Fibroblast of gingiva (primary cell): ENCODE measurements around the gene TAAR6.
"Not testable (repeated sequence)": the region's sequence is repeated elsewhere in the genome, so short reads cannot be mapped to it uniquely, and the experiment has no call there.

Source experiments
- DNase-seq: peaks from one replicate; pipeline ENCODE4 v3.0.0-alpha.2; 2011; ENCODE audit warnings: low read depth

Gene TAAR6, protein sequence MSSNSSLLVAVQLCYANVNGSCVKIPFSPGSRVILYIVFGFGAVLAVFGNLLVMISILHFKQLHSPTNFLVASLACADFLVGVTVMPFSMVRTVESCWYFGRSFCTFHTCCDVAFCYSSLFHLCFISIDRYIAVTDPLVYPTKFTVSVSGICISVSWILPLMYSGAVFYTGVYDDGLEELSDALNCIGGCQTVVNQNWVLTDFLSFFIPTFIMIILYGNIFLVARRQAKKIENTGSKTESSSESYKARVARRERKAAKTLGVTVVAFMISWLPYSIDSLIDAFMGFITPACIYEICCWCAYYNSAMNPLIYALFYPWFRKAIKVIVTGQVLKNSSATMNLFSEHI

DNA sequence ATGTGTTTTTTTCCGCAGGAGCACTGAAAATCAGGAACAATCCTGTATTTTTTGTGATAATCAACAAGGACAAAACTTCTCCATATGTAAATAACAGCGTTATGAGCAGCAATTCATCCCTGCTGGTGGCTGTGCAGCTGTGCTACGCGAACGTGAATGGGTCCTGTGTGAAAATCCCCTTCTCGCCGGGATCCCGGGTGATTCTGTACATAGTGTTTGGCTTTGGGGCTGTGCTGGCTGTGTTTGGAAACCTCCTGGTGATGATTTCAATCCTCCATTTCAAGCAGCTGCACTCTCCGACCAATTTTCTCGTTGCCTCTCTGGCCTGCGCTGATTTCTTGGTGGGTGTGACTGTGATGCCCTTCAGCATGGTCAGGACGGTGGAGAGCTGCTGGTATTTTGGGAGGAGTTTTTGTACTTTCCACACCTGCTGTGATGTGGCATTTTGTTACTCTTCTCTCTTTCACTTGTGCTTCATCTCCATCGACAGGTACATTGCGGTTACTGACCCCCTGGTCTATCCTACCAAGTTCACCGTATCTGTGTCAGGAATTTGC is at the start of gene TAAR6:
Gene TAAR6, plus strand, starts transcription at position 102 of the 557 bp plus-strand sequence. Its CDS starts 0 bp downstream, at position 102.
- no peak for DNase-seq

DNA sequence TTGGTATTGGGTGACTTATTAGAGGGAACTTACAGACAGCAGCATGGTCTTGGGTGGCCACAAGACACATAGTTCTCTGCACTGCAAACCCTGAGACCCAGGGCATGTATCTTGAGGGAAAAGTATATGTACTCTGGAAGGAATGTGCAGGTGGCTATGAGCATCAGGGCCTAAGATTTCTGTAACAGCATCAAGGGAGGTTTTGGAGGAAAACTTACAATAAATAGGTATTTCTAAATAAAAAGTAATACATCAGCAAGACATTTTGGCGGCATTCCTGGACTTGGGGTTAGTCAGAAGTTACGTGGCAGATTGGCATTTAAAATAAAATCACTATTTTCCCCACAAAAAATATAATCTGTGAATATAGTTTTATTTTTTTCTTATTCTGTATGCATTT is 49.2 kb upstream of the TAAR6 start:
- DNase-seq: no peak

DNA sequence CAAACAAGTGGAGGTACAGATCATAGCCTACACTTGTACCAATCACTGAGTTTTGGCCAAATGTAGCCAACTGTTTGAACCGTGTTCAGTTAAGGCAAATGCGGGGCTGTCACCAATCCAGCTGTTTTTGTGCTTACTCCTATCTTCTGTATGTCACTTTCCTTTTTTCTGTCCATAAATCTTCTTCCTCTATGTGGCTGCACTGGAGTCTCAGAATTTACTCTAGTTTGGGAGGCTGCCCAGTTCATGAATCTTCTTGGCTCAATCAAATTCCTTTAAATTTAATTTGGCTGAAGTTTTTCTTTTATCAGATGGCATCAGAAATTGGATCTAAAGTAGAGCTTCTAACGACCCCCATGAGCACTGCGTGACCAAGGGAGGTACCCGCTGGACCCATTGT is 45.5 kb upstream of the TAAR6 start:
- no peak for DNase-seq

DNA sequence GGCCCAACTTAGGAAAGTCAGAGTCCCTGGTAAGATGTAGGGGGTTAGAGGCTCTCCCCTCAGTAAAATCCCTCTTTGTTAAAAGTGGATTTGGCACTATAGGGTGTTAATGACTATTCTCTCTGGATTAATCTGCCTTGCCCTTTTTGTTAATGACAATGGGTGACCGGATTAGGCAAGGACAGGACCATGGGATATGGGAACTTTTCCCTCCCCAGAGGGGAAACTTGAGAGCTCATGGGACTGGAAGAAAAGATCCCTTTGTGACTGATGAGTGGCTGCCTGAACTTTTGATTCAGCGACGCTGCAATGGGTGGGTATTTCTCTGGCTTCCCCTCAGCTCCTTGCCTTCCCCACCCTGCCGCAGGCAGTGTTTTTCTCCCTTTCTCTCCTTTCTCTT is 44.3 kb upstream of the TAAR6 start:
- DNase-seq: no peak

DNA sequence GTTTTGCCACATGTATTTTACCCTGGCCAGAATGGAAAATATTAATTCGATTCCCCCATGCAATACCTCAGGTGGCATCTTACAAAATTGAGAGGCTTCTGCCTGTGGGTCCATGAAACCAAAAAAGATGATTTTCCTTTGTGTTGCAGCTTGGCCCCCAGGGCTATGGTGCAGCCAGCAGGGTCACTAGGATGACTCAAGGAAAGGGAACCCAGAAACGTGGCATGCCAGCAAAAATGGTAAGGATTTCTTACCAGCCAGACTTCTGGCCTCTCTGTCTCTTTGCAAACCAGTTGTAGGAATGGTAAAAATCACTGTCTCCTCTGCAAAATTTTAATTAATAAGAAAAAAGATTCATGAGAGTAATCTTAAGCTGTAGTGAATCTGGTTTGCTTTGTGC is 43.7 kb upstream of the TAAR6 start:
- no peak for DNase-seq

DNA sequence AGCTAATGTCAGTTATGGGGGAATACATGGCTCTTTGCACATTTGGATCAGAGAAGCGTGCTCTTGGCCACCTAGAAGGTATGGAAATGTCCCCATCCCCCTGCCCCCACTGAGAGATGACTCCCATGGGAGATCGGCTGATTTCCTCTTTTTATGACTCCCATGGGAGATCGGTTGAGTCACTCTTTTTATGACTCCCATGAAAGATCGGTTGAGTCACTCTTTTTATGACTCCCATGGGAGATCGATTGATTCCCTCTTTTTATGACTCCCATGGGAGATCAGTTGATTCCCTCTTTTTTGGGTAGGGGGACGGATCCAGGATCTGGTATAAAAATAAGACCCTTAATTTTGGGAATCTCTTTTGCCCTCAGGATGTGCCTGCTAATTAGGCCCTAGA is 42.3 kb upstream of the TAAR6 start:
- no peak for DNase-seq

DNA sequence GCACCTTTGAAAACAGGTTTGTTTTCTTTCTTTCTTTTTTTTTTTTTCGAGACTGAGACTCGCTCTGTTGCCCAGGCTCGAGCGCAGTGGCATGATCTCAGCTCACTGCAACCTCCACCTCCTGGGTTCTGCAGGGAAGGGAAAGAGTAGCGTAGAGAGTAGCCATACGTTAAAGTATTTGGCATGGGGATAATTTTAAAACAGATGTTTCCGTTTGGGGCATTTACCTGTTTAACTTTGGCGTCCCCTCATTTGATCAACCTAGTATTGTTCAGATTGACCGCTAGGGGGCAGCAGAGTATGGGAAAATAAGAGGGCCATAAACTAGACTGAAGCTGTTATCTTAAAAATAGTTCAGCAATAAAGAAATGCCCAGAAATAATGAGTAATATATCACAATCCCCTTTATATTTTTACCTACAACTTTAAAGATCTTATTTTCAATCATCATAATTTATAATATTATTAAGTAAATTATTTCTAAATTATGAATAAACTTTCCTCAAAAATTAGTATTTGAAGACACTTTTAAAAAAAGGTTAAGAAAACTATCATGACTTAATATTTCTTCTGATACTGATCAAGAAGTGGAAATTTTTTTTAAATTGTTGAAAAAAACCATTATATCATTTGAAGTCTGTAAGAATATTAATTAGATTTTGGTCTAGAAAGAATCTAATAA is 39.7 kb upstream of the TAAR6 start:
- DNase-seq: peak; percentile 34

DNA sequence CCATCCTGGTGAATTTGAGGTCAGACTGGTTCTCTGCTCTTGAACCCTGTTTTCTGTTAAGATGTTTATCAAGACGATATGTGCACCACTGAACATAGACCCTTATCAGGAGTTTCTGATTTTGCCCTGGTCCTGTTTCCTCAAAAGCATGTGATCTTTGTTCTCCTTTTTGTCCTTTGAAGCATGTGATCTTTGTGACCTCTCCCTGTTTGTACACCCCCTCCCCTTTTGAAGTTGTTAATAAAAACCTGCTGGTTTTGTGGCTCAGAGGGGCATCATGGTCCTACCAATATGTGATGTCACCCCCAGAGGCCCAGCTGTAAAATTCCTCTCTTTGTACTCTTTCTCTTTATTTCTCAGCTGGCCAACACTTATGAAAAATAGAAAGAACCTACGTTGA is 35.6 kb upstream of the TAAR6 start:
- not testable (repeated sequence) for DNase-seq

DNA sequence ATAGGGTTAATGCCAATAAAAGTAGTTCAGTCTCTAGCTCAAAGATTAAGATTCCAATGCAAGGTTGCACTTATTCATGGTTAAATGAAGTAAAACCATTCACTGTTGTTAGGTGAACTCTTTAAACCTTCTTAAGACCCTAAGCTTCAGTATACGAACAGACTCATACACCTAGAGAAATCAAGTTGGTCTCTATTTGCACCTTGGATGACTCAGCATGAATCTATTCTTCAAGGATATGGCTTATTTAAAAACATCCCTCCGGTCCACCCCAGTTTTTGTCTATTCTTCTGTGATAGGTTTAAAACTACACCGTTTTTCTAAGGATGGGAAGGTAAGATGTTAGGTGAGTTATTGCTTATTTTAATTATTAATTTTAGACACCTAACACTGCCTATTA is 33.0 kb upstream of the TAAR6 start:
- DNase-seq: no peak

DNA sequence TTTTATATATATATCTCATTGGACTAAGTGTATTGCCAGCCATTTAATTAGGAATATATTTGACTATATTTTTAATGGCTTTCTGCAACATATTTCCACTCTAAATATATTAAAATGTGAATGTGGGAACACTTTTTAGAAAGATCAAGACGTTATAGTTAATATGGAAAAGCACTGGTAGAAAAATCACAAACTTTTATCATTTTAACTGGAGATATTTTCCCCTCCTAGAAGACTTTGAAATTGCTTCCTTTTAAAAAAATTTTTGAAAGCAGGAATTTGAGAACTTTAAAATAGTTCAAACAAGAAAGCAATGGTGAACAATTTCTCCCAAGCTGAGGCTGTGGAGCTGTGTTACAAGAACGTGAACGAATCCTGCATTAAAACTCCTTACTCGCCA is 32.1 kb upstream of the TAAR6 start, which contains the start of gene TAAR9:
Gene TAAR9, plus strand, starts transcription at position 301 of the 400 bp plus-strand sequence. Its CDS starts 13 bp downstream, at position 314.
- no peak for DNase-seq

DNA sequence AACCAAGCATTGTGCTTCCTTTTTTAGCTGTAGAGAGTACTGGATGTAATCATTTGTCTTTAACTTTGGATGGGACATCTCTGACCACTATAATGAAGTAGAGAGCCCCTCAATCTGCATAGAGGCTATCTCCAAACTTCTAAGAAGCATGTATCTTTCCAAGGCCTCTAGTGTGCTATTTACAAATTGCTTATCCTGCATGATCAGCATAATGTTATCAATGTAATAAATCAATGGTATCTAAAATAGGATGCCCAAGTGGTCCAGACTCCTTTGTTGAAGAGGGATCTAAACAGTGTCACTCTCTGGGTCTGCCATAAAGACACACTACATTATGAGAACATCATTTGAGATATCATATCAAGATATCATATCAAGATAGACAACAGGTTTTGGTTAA is 25.3 kb upstream of the TAAR6 start:
- DNase-seq: no peak

DNA sequence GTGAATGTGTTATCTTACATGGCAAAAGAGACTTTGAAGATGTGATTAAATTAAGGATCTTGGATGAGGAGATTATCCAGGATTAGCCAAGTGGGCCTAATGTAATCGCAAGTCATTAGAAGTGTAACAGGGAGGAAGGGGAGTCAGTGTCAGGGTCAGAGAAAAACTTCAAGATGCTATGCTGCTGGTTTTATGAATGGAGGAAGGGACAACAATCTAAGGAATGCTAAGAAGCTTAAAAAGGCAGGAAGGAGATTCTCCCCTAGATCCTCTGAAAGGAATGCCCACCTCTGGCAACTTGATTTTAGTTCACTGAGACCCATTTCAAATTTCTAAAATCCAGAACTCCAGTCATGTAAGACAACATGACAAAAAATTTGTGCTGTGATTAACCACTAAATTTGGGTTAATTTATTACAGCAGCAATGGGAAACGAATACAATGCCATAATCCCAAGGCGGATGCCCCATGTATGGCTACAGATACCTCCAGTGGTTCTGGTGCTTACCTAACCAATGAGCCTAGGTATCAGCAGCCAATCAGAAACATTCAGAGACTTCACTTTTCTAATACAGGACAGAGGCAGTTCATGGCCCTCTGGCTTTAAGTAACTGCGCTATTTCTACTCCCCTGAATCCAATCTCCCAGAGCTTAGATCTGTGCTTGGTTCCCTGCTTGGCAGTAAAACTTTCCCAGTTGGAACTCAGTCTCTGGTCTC is 21.2 kb upstream of the TAAR6 start:
- no peak for DNase-seq

DNA sequence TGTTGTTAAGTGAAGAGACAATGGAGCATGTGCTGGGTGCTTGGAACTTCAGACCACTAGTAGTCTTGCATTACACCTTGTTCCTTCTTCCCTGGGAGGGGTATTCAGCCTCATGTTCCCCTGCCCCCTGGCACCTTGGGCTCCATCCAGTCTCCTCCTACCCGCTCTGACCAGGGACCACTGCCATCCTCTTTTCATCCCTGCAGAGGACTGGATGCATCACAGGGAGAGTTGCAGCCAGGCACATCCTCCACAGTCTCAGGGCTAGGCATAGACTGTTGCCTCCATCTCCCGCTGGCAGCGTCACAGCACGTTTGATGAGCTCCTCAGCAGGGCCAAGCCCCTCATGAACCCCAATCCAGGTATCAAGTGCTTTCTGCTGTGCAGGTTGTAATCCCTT is 18.9 kb upstream of the TAAR6 start:
- no peak for DNase-seq

DNA sequence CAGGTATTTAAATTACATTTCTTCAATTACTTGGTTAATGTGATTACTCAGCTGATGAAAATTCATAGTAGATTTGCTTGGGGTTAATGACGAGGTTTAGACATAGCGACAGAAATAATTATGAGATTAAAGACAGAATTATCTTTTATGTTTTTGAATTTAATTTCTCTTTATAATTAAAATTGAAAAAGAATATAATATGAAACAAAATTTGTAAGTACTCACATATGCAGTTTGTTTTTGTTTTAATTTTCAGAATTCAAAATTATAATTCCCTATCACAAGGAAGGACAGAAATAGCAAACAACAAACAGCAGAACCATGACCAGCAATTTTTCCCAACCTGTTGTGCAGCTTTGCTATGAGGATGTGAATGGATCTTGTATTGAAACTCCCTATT is 17.8 kb upstream of the TAAR6 start, which contains the start of gene TAAR8:
Gene TAAR8, plus strand, starts transcription at position 301 of the 400 bp plus-strand sequence. Its CDS starts 21 bp downstream, at position 322.
- no peak for DNase-seq

DNA sequence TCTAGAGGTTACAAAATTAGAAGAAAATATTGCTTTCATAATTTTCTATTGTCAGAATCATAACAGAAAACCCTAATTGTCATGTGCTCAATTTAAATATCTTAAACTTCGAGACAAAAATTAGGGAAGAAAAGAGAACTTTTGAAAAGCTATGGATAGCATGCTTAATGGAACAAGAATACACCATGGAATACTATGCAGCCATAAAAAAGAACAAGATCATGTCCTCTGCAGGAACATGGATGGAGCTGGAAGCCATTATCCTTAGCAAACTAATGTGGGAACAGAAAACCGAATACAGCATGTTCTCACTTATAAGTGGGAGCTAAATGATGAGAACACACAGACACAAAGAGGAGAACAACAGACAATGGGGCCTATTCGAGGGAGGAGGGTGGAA is 10.0 kb upstream of the TAAR6 start:
- DNase-seq: not testable (repeated sequence)

DNA sequence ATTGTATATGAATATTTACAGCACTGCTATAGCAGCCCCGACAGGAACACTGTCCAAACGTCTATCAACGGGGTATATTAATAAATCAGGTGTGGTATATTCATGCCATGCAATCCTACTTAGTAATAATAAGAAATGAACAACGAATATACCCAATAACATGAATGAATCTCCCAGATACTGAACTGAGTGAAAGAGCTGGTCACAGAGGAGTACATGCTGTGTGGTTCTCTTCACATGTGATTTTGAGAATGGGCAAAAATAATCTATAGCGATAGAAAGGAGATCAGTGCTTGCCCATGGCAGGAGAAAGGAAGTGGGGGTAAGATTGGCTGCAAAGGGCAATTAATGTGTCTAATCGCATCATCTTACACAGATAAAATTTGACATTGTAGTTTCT is 3.7 kb upstream of the TAAR6 start:
- no peak for DNase-seq

DNA sequence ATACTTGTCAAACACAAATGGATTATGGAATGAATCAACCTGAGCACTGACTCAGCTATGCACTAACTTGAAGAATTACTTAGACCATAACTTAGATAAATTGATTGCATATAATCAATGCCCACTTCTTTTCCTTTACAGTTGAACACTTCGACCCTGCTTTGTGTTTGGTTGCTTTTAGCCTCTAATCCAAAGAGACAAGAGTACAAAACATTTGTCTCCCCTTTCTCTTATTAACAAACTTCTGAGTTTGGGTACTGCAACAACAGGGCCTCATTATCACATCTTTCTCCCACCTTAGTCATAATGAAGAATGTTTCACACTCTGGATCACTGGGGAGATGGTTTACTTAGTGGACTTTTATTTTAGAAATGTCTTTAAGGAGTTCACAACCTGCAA is 2.6 kb upstream of the TAAR6 start:
- DNase-seq: no peak

DNA sequence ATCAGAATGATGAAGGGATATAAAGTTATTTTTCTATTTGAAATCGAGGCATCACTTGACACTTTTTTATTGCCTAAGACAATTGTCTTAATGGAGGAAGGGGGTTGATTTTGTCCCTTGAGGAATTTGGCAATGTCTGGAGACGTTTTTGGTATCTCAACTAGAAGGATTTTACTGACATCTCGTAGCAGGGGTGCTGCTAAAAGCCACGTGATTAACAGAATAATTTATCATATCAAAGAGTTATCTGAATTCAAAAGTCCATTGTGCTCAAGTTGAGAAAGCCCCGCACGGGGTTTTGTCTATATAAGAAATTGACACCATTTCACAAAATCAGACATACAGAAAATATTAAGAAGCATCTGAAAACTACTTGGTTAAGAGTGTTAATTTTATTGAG is 1.5 kb upstream of the TAAR6 start:
- DNase-seq: no peak

DNA sequence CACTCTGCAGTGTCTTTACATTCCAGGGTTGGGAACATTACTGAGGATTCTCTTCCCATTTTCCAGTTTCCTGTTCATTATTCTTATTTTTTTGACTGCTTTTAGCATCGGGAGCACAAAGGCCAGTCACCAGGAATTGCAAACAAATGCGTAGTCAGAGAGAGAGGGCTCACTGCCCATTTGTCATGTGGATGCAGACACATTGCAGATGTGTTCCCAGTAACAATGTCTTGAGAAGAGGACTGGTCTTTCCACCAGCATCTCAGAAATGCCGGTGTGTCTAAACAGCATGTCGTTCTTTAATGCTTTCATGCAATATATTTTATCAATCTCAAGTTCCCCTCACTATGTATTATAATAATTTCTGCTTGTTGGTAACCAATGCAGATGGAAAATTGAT is 952 bp upstream of the TAAR6 start:
- DNase-seq: no peak

DNA sequence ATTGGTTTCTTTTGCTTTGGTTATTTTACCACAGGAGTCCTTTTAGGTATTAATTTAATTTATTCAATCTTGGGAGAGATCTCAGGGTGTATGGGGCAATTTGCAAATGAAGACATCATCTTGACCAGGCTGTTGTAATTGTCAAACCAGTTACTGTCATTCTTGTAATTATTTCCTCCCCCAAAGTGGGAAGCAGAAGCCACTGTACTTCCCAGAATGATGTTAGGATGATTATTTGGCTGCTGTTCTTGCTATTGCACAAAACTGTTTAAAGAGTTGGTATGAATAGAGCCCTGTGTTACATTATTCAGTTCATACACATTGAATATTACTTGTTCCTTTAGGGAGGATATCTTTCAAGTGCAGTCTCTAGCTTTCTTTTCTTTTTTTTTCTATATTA is 1.7 kb downstream of the TAAR6 start:
- DNase-seq: no peak

DNA sequence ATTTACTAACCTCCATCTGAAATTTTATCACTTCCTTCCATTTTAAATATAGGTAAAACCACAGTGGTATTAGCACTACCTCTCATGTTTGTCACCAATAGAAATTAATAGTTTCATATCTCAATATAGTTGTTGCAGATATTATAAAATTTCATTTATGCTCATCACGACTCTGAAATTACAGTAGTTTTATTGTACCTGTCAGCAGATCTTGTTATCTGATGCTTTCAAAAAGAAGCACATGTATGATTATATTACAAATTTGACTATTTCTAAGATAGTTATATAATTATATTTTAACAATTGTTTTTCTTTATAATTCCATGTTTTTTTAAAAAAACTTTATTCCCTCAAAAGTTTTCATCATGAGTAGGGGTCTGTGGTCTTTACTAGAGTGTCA is 14.6 kb downstream of the TAAR6 start:
- DNase-seq: no peak

DNA sequence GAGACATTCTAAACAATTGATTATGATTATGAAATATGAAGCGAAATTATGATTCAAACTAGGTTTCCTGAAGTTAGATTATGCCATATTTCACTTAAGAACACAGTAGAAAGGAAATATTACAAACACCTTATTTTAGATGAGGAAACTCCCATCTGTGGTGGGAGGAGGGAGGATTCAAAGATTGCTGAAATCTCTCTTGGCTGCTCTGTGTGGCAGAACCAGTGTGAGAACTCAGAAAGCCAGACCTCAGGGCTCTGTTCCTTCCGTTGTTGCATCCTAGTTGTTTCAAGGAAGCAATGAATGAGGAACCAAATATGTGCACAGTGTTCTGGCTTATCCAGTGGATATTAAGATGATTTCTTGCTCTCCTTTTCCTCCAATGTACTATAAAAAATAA is 17.3 kb downstream of the TAAR6 start:
- no peak for DNase-seq

DNA sequence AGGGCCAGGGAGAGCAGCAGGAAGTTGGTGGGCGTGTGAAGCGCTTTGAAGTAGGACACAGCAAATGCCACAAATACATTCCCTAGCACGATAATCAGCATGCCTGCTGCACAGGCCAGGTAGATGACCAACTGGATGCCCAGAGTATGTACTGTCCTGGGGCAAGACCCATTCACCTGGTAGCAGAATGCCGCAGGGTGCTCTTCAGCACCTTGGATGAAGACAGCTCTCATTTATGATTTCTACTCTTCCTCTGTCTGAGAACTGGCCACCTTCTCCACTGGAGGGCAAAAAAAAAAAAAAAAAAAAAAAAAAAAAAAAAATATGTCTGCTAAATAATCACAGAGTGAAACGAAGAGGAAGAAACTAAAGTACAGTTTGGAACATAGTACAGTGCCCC is 19.3 kb downstream of the TAAR6 start, which contains the start of gene TAAR5:
Gene TAAR5, minus strand, starts transcription at position 288 of the 400 bp plus-strand sequence. Its CDS starts 55 bp downstream, at position 233.
- no peak for DNase-seq
